ENCODE results near the gene DISP3. TPM values are rescaled to one million over a fixed set of nuclear protein-coding genes. Genes with fewer than 3 reads are reported as not detected.

Gene DISP3
- total and polyA plus RNA-seq, 2 of the 13 experiments (the other 11 are each of a cell fraction or from before 2014, with no cell fraction given): 0.08 to 0.13 TPM

DNA sequence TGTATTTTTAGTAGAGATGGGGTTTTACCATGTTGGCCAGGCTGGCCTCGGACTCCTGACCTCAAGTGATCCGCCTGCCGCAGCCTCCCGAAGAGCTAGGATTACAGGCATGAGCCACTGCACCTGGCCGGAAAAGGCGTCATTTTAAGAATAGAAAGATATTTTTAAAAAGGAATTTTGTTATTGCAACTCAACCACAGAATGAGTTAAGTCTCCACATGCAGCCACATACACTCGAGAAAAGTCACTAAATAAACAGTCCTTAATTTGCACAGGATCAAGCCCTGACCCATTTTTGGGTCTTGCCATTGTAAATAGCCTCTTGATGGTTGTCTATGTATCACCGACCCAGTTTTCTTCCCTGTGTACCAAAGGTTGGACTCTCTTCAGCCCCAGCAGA, 89.7 kb downstream of the DISP3 start:
- ATAC-seq (no peak), DNase-seq (ENCODE audit: low spot score) (no peak), FAIRE-seq (no peak)
- no peaks in the 10 kb centered on the region for H3K79me2 ChIP-seq (ENCODE audit: insufficient read depth, low read length)
- 18% methylated on average over 8 of the region's 8 CpGs for WGBS (ENCODE audit: low lambda C conversion rate)
- peaks cover 1 to 34% of the 10 kb centered on the region in 2 experiments; a peak in 3 of 5 replicates for H3K27me3 ChIP-seq (ENCODE audit: control insufficient read depth in 1 of 2, insufficient read depth in 2 of 2, low read length in 2 of 2)
- no peaks in the 10 kb centered on the region for H3K36me3 ChIP-seq (replicated peaks in 1 of 2; ENCODE audit: control insufficient read depth in 1 of 2, insufficient read depth in 2 of 2, low read length in 2 of 2)
- no peak overlapping the region for H3K27ac ChIP-seq (ENCODE audit: extremely low read length, insufficient read depth, low read length)
- POLR2A ChIA-PET: no interaction called here
- no peaks in the 10 kb centered on the region for H3K9me3 ChIP-seq (ENCODE audit: low read length)
- H3K4me1 ChIP-seq (ENCODE audit: insufficient read depth, low read length): no peaks in the 10 kb centered on the region
- in situ Hi-C loops (cut with HindIII; ENCODE audit: extremely low pct_ligation_motif_present, low pct_unique_long_range_greater_than_20kb): no loop called here
- TF ChIP-seq SRY (CRISPR knock-in tag; IDR thresholded peaks at IDR 0.05): no peak
- TF ChIP-seq CCDC6 (CRISPR knock-in tag; IDR thresholded peaks at IDR 0.05): no peak
- intact Hi-C loops (cut with micrococcal nuclease; ENCODE audit: unreplicated experiment): no loop called here
- H4K20me1 ChIP-seq (ENCODE audit: insufficient read depth, low read length): no peaks in the 10 kb centered on the region
- H3K9ac ChIP-seq (ENCODE audit: insufficient read depth, low read depth, low read length): no peak overlapping the region
- no peak overlapping the region for H3K4me2 ChIP-seq (ENCODE audit: low read depth, low read length)
- H3K4me3 ChIP-seq (replicated peaks in 1 of 3; ENCODE audit: insufficient read depth in 1 of 3, low read depth in 2 of 3, low read length in 3 of 3): no peak overlapping the region
- H2AFZ ChIP-seq (ENCODE audit: low read length): no peak overlapping the region
- CTCF ChIA-PET (ENCODE audit: low intra/inter-chr PET ratio, low total read pairs): no interaction called here
- no TSS peak for BruUV-seq (replicated peaks)

DNA sequence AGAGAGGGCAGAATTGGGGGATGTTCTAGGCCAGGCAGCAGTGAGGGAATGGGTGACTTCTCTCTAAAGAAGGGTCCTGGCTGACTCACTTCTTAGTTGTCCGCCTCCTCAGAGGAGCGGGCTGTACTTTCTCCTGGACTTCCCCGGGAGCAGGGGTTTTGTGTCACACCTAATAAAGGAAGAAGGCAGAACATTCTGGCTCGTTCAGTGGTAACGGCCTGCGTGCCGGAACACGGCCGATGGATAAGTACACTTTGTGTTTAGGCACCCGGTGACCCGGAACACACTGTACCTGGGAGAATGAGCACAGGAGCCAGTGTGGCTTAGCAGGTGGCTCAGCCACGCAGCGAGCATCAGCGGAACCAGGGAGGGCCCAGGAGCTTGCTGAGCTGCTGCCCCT, 90.6 kb downstream of the DISP3 start:
- no peaks in the 10 kb centered on the region for H3K36me3 ChIP-seq (replicated peaks in 1 of 2; ENCODE audit: control insufficient read depth in 1 of 2, insufficient read depth in 2 of 2, low read length in 2 of 2)
- no peak overlapping the region for H3K4me2 ChIP-seq (ENCODE audit: low read depth, low read length)
- POLR2A ChIA-PET: no interaction called here
- no peaks in the 10 kb centered on the region for H3K4me1 ChIP-seq (ENCODE audit: insufficient read depth, low read length)
- no peaks in the 10 kb centered on the region for H4K20me1 ChIP-seq (ENCODE audit: insufficient read depth, low read length)
- no peaks in the 10 kb centered on the region for H3K79me2 ChIP-seq (ENCODE audit: insufficient read depth, low read length)
- 52% methylated on average over 3 of the region's 14 CpGs for WGBS (ENCODE audit: low lambda C conversion rate)
- no peak overlapping the region for H3K27ac ChIP-seq (ENCODE audit: extremely low read length, insufficient read depth, low read length)
- no peak overlapping the region for H3K9ac ChIP-seq (ENCODE audit: insufficient read depth, low read depth, low read length)
- in situ Hi-C loops (cut with HindIII; ENCODE audit: extremely low pct_ligation_motif_present, low pct_unique_long_range_greater_than_20kb): no loop called here
- no peak overlapping the region for H3K4me3 ChIP-seq (replicated peaks in 1 of 3; ENCODE audit: insufficient read depth in 1 of 3, low read depth in 2 of 3, low read length in 3 of 3)
- H3K9me3 ChIP-seq (ENCODE audit: low read length): no peaks in the 10 kb centered on the region
- DNase-seq (ENCODE audit: low spot score): no peak
- H3K27me3 ChIP-seq (ENCODE audit: control insufficient read depth in 1 of 2, insufficient read depth in 2 of 2, low read length in 2 of 2): peaks cover 2 to 34% of the 10 kb centered on the region in 2 experiments; a peak in 3 of 5 replicates
- CTCF ChIA-PET (ENCODE audit: low intra/inter-chr PET ratio, low total read pairs): no interaction called here
- no TSS peak for BruUV-seq (replicated peaks)
- FAIRE-seq: no peak
- ATAC-seq: no peak
- H2AFZ ChIP-seq (ENCODE audit: low read length): no peak overlapping the region
- intact Hi-C loops (cut with micrococcal nuclease; ENCODE audit: unreplicated experiment): no loop called here
- TF ChIP-seq ZNF441 (CRISPR knock-in tag; IDR thresholded peaks at IDR 0.05; ENCODE audit: borderline replicate concordance) (no peak), MZF1 (CRISPR knock-in tag; IDR thresholded peaks at IDR 0.05; ENCODE audit: borderline replicate concordance) (no peak), MIER2 (CRISPR knock-in tag; IDR thresholded peaks at IDR 0.05) (no peak), ZNF207 (IDR thresholded peaks at IDR 0.05; ENCODE audit: borderline replicate concordance) (no peak), BHLHE40 (IDR thresholded peaks at IDR 0.05; ENCODE audit: low read length) (no peak), ZNF335 (CRISPR knock-in tag; IDR thresholded peaks at IDR 0.05) (no peak), ARNTL (CRISPR knock-in tag; IDR thresholded peaks at IDR 0.05) (no peak), GABPA (IDR thresholded peaks at IDR 0.05; ENCODE audit: low read depth, low read length) (no peak), GABPA (CRISPR knock-in tag; IDR thresholded peaks at IDR 0.05; ENCODE audit: low read depth) (no peak), ZFP36 (IDR thresholded peaks at IDR 0.05; ENCODE audit: borderline replicate concordance, low read depth, low read length, partially characterized antibody) (no peak)
- TF ChIP-seq, protein P1, sequence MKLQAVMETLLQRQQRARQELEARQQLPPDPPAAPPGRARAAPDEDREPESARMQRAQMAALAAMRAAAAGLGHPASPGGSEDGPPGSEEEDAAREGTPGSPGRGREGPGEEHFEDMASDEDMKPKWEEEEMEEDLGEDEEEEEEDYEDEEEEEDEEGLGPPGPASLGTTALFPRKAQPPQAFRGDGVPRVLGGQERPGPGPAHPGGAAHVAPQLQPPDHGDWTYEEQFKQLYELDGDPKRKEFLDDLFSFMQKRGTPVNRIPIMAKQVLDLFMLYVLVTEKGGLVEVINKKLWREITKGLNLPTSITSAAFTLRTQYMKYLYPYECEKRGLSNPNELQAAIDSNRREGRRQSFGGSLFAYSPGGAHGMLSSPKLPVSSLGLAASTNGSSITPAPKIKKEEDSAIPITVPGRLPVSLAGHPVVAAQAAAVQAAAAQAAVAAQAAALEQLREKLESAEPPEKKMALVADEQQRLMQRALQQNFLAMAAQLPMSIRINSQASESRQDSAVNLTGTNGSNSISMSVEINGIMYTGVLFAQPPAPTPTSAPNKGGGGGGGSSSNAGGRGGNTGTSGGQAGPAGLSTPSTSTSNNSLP (IDR thresholded peaks at IDR 0.05; ENCODE audit: low read depth, low read length): no peak
- TF ChIP-seq, protein P2, sequence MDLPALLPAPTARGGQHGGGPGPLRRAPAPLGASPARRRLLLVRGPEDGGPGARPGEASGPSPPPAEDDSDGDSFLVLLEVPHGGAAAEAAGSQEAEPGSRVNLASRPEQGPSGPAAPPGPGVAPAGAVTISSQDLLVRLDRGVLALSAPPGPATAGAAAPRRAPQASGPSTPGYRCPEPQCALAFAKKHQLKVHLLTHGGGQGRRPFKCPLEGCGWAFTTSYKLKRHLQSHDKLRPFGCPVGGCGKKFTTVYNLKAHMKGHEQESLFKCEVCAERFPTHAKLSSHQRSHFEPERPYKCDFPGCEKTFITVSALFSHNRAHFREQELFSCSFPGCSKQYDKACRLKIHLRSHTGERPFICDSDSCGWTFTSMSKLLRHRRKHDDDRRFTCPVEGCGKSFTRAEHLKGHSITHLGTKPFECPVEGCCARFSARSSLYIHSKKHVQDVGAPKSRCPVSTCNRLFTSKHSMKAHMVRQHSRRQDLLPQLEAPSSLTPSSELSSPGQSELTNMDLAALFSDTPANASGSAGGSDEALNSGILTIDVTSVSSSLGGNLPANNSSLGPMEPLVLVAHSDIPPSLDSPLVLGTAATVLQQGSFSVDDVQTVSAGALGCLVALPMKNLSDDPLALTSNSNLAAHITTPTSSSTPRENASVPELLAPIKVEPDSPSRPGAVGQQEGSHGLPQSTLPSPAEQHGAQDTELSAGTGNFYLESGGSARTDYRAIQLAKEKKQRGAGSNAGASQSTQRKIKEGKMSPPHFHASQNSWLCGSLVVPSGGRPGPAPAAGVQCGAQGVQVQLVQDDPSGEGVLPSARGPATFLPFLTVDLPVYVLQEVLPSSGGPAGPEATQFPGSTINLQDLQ (CRISPR knock-in tag; IDR thresholded peaks at IDR 0.05): no peak
- TF ChIP-seq, protein P3, sequence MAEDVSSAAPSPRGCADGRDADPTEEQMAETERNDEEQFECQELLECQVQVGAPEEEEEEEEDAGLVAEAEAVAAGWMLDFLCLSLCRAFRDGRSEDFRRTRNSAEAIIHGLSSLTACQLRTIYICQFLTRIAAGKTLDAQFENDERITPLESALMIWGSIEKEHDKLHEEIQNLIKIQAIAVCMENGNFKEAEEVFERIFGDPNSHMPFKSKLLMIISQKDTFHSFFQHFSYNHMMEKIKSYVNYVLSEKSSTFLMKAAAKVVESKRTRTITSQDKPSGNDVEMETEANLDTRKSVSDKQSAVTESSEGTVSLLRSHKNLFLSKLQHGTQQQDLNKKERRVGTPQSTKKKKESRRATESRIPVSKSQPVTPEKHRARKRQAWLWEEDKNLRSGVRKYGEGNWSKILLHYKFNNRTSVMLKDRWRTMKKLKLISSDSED (CRISPR knock-in tag; IDR thresholded peaks at IDR 0.05): no peak

Measured in HepG2 (cell line).